NCI-H446 treated with DMSO at 0.1 percent for 48 hours (cell line): ENCODE measurements around the gene FGGY.

ENCODE experiments used
- DNase-seq: peaks from one replicate; lab custom pipeline; 2025; lab: John Stamatoyannopoulos, UW

The FGGY gene

DNA sequence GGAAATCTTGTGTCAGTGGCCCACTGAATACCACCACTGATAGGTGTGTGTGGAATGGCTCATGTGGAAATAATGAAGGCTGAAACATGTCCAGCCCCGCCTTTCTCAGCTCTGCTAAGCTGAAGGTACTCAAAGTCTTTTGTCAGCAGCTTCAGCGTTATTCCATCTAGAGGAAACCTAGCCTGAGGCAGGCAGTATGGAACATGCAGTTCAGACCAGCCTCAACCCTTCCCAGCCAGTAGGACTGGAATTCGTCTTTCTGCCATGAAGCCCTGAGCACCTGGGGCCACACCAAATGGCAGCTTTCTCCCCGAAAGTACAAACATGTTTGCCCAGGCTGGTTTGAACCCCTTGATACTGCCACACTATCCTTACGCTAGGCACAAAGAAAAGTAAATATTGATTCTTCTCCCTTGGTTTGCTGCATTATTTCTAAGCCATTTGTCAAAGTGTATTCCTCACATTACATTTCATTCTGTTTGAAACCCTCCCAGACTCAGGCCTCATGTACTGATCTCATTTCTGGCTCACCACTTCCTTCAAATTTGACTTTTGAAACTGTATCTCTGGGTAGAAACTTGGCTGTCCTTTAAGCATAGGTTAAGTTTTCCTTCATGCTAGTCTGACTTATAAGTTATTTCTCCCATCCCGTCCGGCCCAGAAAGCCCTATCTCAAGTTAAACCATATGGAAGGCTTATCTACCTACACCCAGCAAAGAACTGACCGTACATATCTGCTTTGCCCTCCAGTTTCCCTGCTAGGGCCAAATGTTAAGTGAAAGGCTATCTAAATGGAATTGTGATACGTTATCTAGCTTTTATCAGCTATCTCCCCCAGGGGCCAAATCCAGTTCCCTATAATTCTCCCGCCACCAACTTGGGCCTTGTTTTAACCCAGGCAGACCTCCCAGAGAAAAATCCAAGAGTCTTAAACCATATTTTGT is 472.2 kb downstream of the FGGY start:
- no peak for DNase-seq

DNA sequence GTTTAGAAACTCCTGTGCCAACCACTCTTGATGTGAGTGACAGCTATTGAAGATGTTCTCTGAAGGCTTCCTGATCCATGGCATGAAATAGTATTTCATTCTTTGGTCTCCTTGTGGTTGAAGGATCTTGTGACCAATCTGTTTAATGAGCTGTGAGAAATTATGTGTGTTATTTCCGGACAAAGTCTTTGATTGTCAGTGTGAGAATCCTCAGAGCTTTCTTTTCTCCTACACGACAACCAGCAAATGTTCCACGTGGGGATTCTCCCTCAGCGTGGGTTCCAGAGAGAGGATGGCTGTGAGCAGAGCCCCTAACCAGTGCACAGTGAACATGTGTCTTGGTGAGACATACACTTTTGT is 472.8 kb downstream of the FGGY start:
- no peak for DNase-seq

DNA sequence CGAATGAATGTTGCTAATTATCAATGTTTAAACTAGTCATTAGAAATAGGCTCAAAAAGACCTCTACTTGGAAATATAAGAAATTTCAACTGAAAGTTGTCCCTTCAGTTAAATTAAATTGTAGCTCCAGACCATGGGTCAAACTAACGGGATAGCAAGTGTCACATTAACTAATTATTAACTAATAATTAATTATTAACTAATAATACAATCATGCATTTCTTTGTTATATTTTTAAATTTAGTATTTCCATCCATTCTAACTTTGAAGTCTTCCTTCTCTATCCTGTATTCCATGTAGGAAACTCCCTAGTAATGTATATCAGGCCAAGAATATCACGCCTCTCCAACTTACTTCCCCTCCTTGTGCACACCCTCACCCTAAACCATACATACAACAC is 474.5 kb downstream of the FGGY start:
- DNase-seq: no peak

DNA sequence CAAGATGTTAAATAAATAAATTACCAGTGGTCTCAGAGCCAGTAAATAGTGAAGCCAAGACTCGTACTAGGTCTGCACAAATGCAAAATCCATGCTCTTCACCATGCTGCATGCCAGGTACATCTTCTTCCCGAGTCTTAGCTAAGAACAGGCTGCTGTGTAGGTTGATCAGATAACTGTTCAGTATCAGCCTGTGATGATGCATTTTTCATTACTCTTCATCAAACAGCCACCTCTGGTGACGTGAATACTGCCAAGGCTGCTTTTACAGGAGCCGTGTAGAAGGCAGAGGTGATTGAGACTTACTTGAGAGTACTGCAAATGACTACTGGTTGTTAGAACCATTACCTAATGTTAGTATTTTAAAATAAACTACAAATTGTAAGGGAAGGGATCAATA is 478.6 kb downstream of the FGGY start:
- DNase-seq: no peak

DNA sequence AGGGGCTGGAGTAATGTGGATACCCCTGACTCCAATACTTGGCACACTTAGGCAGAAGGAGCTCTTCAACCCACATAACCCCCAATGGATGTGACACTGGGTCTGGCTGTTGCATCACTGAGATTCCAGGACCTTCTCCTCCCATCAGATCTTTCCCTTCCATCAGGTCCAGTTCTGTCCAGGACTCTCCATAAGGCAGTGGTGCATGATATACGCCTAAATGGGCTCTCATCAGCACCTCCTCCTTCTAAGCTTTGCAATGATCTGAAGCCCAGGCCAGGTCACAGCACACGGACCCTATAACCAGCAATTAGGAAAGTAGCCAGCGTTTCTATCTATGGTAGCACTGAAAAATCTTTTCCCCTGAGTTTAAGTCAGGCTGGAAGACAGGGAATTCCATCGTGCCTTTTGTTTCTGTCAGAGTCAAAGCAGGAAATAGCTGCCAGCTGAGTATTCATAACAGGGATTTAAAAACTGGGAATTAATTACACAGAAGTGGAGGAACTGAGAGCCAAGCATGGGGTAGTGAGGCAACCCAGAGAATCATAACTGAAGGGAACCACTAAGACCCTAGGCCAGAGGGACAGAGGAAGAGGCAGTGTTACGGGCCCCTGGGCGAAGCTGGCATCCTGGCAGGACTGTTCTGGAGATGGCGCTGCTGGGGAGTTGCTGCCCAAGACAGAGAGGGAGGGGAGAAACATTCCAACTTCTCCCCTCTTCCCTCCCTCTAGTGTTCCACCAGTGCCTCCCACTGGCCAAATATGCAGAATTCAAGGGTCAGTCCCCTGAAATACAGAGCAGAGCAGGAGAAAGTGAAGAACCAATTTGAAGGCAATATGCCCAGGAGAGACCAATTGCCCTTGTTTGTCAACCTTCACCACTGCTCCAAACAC is 480.3 kb downstream of the FGGY start:
- DNase-seq: no peak

DNA sequence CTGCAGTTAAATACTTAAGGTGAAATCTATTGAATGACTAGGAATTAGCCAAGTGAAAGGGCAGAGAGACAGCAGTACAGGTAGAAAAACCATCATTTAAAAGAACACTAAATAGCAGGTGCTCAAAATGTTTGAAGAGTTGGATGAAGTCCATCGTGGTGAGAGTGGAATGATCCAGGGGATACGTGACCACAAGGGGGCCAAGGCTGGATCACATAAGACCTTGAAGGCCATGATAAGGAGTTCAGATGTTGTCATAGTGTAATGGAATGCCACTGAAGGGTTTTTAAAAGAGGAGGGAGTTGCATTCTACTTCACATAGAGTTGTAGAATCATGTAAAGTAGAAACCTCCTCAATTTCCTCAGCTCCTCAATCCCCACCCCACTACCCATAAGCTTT is 483.1 kb downstream of the FGGY start:
- DNase-seq: no peak

DNA sequence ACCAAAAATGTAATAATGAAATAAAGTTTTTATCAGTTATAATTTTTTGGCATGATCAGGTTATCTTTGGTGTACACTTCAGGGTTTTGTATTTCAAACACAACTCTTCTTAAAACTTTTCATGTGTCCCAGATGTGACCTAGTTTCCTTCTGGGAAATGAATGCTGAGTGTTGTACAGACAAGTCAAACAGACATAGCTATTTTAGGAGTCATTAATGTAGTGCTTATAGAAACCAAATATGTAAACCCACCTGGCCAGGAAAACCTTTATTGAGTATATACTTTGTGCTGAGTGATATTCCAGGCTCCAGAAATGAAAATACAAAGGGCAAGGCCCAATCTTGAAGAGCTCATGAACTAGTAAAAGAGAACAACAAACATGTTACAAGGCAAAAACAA is 491.9 kb downstream of the FGGY start:
- DNase-seq: no peak

DNA sequence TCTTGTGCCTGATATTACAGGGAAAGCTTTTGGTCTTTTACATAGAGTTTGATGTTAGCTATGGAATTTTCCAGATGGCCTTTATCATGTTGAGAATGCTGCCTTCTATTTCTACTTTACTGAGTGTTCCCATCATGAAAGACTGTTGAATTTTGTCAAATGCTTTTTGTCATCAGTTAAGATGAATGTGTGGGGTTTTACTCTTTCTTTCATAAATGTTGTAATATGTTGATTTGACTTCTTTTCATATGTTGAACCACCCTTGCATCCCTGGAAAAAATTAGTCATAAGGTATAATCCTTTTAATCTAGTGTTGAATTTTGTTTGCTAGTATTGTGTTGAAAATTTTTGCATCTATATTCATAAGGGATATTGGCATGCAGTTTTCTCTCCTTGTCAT is 501.7 kb downstream of the FGGY start:
- DNase-seq: no peak

DNA sequence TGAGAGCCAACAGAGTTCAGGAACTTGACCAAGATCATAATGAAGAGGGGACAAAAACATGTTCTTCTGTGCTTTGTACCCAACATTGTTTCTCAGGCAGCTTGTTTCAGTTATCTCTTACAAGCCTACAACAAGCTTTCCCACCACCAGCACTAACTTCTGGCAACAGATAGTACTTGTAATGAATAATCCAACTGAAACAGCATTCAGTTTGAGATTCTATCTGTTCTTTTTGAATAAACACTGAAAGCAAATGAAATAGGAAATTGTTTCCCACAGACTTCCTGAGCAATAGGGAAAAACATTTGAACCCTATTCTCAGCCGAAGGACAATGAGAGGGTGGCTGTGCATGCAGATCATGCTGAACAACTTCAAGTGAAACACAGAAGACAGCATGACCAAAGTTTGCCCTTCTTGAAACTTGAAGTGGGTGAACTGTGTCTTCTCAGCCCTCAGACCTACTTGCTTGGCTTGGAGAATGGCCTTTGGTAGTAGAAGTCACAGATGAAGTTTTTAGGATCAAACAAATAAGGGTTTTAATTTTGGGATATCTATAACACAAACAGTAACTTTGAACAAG is 506.7 kb downstream of the FGGY start:
- no peak for DNase-seq

DNA sequence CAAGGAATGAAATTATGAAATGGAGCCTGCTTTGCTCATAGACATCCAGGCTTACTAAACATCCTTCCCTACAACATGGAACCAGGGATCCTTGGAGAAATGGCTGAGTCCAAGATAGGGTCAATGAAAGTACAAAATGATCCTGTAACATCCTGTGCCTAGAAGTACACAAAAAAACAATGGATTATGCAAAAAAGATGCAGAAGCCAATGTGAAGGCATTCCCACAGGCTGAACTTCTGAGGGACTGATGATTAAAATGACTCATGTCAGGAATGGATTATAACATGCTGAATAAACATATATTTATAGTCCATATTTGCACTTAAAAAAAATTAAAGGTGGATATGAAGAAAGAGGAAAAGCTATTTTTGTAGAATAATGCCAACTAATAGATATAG is 507.4 kb downstream of the FGGY start:
- no peak for DNase-seq

DNA sequence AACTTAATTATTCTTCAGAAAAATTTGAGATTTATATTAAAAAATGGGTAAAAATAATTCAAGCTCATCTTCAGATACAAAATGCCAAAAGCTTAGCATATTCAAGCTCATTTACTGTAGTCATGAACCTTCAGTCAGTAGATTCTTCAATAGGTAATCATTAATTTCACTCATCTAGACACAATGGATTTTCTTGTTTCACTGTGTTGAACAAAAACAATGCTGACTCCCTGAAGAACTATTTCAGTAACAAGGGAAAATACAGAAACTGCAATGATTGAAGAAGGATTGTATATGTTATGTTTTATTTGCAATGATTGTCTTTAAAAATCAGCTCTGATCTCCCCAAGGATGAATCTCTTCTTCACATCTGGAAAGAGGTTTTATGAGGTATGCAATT is 508.7 kb downstream of the FGGY start:
- no peak for DNase-seq
